ENCODE results near the gene HOXA5.

Gene HOXA5

GRCh38 chr7:27171637-27172314 is 28.3 kb upstream of the HOXA5 start:
- no peak for DNase-seq

GRCh38 chr7:27171325-27171636 is 27.8 kb upstream of the HOXA5 start:
- no peak for DNase-seq

- DNase-seq: no peak
Measured at GRCh38 chr7:27170426-27171324, 27.2 kb upstream of the HOXA5 start.

GRCh38 chr7:27169658-27170425 is 26.4 kb upstream of the HOXA5 start:
- DNase-seq: no peak

DNA sequence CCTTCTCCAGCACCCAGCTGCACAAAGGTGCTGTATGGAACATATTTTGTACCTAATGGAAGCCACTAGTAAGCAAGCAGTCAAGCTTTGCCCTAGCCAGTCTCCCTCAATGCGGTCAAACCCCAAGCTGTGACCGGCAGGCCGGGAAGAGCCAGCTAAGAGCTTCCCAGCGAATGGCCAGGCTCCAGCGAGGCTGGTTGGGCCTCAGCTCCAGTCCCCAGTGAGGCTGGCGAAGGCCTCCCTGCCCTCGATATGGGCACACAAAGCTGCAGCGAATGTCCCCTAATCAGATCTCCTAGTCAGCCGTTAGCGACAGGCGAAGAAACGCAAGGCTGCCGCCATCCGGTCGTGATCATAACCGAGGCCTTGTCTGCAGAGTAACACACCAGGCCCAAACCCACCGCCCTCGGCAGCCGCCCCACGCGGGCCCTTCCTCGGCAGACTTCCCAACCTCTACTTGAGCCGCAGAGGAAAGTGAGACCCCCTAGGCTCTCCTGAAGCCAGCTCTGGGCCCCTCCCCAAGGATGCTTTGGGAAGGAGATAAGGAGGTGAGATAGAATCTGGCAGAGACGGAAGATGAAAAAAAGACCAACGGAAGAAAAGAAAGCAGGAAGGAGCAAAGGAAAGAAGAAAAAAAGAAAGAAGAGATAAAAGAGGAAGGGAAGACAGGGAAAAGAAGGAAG is 24.9 kb upstream of the HOXA5 start:
- no peak for DNase-seq

DNA sequence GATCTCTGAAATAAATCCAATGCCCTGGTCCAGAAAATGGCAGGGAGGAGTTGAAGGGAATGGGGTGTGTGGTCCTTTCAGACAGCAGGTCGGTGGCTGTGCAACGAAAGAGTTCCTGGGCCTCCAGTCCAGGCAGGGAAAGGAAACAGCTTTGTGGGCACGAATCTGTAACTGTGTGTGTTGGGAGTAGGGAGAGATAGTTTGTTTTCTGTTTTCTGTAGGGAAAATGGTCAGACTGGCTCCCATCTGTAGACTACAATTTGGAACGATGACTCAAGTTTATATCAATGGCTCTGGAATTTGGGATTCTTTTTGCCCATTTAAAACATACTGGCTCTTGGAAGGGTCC is 24.4 kb upstream of the HOXA5 start:
- no peak for DNase-seq

- no peak for DNase-seq
Measured at GRCh38 chr7:27166531-27167505, 23.3 kb upstream of the HOXA5 start.

GRCh38 chr7:27165996-27166530 is 22.6 kb upstream of the HOXA5 start:
- no peak for DNase-seq

DNA sequence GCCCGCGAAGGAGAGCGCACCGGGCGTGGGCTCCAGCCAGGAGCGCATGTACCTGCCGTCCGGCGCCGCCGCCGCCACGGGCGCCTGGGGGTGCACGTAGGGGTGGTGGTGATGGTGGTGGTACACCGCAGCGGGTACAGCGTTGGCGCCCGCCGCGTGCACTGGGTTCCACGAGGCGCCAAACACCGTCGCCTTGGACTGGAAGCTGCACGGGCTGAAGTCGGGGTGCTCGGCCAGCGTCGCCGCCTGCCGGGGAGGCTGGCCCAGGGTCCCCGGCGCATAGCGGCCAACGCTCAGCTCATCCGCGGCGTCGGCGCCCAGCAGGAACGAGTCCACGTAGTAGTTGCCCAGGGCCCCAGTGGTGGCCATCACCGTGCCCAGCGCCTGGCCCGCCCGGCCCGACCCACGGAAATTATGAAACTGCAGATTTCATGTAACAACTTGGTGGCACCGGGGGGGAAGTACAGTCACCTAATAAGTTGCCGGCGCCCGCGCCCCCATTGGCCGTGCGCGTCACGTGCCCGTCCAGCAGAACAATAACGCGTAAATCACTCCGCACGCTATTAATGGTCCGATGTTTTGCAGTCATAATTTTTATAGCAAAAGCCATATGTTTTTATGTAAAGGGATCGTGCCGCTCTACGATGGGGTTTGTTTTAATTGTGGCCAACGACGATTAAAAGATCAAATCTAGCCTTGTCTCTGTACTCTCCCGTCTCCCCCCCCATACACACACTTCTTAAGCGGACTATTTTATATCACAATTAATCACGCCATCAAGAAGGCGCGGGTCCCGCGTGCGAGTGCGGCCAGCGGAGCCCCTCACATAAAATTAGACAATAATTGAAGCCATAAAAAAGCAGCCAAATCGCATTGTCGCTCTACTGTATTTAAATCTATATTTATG is 21.9 kb upstream of the HOXA5 start, which contains the start of gene HOXA9:
TSS of gene HOXA9 (minus strand) at position 449 of the 907 bp plus-strand sequence. CDS start at position 369, 80 bp downstream.
- DNase-seq: no peak

DNA sequence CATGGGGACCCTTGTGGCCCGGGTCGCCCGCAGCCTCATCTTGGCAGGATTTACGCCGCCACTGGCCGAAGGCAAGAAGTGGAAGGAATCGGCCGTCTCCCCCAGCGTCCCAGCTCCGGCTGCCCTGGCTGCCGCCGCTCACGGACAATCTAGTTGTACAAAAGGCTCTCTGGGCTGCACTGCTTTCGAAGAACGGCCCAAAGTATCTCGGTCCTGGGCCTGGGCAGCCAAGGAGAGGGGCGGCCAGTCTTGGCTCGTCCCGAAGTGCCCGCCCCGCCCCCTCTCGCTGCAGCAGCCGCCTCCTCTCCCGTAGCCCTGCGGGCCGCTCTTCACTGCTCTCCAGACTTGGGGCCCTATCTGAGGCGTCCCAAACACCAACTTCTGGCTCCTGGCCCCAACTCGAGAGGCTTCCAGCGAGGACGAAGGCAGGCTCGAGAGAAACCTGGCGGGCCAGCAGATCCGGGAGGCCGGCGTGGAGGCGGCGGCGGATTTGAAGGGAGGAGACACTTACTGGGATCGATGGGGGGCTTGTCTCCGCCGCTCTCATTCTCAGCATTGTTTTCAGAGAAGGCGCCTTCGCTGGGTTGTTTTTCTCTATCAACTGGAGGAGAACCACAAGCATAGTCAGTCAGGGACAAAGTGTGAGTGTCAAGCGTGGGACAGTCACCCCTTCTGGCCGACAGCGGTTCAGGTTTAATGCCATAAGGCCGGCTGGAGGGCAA is 21.0 kb upstream of the HOXA5 start:
- no peak for DNase-seq

GRCh38 chr7:27164045-27164366 is 20.5 kb upstream of the HOXA5 start:
- no peak for DNase-seq

DNA sequence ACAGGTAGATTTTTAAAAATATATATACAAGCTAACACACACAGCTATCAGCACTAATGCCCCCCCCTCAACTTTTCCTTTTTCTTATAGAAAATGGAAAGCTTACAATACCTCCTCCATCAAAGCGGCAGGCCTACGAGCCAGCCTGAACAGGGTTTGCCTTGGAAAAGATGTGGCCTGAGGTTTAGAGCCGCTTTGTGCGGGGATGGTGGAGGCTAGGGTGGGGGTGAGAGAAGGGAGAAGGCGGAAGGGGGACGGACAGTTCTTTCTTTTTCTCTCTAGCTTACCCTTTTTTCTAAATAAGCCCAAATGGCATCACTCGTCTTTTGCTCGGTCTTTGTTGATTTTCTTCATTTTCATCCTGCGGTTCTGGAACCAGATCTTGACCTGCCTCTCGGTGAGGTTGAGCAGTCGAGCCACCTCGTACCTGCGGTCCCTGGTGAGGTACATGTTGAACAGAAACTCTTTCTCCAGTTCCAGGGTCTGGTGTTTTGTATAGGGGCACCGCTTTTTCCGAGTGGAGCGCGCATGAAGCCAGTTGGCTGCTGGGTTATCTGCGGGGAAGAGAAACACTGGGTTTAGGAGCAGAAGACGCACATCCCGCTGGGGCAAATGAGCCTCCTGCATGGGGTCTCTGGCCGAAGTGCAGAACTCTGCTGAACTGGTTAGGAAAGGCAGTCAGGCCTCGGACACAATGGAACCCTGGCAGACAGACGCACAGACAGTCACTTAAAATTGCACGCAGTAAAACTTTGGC is 20.0 kb upstream of the HOXA5 start:
- DNase-seq: no peak

GRCh38 chr7:27162561-27163287 is 19.2 kb upstream of the HOXA5 start:
- no peak for DNase-seq

- DNase-seq: no peak
Measured at GRCh38 chr7:27161721-27162560, 18.5 kb upstream of the HOXA5 start.

DNA sequence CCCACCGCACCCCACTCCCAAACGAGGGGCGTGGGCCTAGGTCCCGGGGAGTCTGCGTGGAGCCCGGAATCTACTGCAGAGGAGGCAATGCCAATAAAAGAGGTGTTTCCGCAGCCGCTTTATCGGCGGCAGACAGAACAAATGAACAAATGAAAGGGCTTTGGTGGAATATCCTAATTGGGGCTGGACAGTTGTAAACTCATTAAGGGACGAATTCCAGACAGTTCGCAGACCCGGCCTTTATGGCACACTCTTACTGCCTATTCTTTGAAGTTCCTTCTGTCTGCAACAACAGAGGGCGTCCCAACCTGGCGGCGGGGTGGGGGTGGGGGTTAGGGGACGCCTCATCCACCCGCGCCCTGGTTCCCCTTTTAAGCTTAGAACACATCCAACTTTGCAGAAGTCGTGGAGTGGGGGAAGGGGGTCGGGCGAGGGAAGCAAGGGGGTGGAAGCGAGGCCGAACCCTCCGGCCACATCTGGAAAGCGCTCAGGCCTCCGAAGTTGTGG is 17.8 kb upstream of the HOXA5 start:
- peak in 1 of 58 donors; percentile 18 for DNase-seq
